ENCODE data around the gene GRIN3A. TPM values are rescaled to one million over a fixed set of nuclear protein-coding genes. Genes with fewer than 3 reads are reported as not detected.

Gene GRIN3A
- total RNA-seq, 1 donor from 2014 or later, result 0.30 TPM

- no peak overlapping the region for H3K4me3 Mint-ChIP-seq (ENCODE audit: unreplicated experiment)
- no peak for DNase-seq (ENCODE audit: extremely low spot score, unreplicated experiment)
- no peaks in the 10 kb centered on the region for H3K9me3 Mint-ChIP-seq (ENCODE audit: unreplicated experiment)
- no peaks in the 10 kb centered on the region for H3K4me1 Mint-ChIP-seq (ENCODE audit: unreplicated experiment)
- no peak for TF ChIP-seq CTCF (IDR thresholded peaks at IDR 0.05)
- H3K27me3 Mint-ChIP-seq (ENCODE audit: unreplicated experiment), result peaks cover 12% of the 10 kb centered on the region
- H3K36me3 Mint-ChIP-seq (ENCODE audit: unreplicated experiment), result no peaks in the 10 kb centered on the region
- no peak overlapping the region for H3K27ac Mint-ChIP-seq (ENCODE audit: unreplicated experiment)
Measured at GRCh38 chr9:101689039-101689438, 49.4 kb downstream of the GRIN3A start.

- no peak overlapping the region for H3K4me3 Mint-ChIP-seq (ENCODE audit: unreplicated experiment)
- H3K27me3 Mint-ChIP-seq (ENCODE audit: unreplicated experiment), result peaks cover 12% of the 10 kb centered on the region
- no peak for TF ChIP-seq CTCF (IDR thresholded peaks at IDR 0.05)
- no peaks in the 10 kb centered on the region for H3K9me3 Mint-ChIP-seq (ENCODE audit: unreplicated experiment)
- DNase-seq (ENCODE audit: extremely low spot score, unreplicated experiment), result no peak
- no peaks in the 10 kb centered on the region for H3K4me1 Mint-ChIP-seq (ENCODE audit: unreplicated experiment)
- H3K36me3 Mint-ChIP-seq (ENCODE audit: unreplicated experiment), result no peaks in the 10 kb centered on the region
- no peak overlapping the region for H3K27ac Mint-ChIP-seq (ENCODE audit: unreplicated experiment)
Measured at GRCh38 chr9:101684665-101685064, 53.8 kb downstream of the GRIN3A start.

DNA sequence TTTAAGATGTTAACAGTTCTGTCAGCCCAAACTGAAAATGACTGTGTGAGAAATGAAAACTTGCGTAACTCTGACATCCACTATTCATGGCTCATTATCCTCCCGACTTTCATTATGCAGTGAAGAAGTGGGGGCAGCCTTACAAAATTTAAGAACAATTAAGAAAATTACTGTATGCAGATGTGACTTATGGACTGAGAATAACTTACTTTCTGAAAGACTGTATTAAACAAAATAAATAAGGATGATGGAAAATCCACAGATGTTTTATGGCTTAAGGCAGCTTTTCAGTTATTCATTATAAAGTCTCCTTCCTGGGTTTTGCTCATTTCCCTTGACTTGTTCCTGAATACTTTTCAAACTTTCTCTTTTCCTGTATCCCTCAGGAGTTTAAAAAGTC is 55.2 kb downstream of the GRIN3A start:
- H3K27ac Mint-ChIP-seq (ENCODE audit: unreplicated experiment), result no peak overlapping the region
- H3K36me3 Mint-ChIP-seq (ENCODE audit: unreplicated experiment), result no peaks in the 10 kb centered on the region
- H3K4me3 Mint-ChIP-seq (ENCODE audit: unreplicated experiment), result no peak overlapping the region
- H3K27me3 Mint-ChIP-seq (ENCODE audit: unreplicated experiment), result peaks cover 16% of the 10 kb centered on the region
- TF ChIP-seq CTCF (IDR thresholded peaks at IDR 0.05), result no peak
- H3K9me3 Mint-ChIP-seq (ENCODE audit: unreplicated experiment), result no peaks in the 10 kb centered on the region
- no peaks in the 10 kb centered on the region for H3K4me1 Mint-ChIP-seq (ENCODE audit: unreplicated experiment)
- DNase-seq (ENCODE audit: extremely low spot score, unreplicated experiment), result no peak

DNA sequence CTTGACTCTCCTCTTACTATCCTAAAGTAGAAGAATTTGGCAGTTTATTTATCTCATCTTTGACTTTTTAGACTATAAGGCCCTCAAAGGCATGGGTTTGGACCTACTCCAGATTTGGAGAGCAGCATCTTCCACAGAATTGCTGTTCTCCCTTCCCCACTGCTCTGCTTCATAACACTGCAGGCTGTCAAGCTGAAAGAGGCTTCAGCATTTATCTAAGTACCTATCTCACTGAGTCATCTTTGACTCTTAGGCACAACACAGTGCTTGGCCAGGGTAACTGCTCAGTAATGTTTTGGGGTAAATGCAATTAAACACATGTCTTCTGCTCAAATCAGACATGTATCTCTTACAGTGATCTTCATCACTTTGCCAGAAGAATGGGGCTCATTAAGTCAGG is 60.6 kb downstream of the GRIN3A start:
- H3K4me1 Mint-ChIP-seq (ENCODE audit: unreplicated experiment), result no peaks in the 10 kb centered on the region
- no peaks in the 10 kb centered on the region for H3K36me3 Mint-ChIP-seq (ENCODE audit: unreplicated experiment)
- no peak for DNase-seq (ENCODE audit: extremely low spot score, unreplicated experiment)
- peaks cover 5% of the 10 kb centered on the region for H3K27me3 Mint-ChIP-seq (ENCODE audit: unreplicated experiment)
- no peak overlapping the region for H3K27ac Mint-ChIP-seq (ENCODE audit: unreplicated experiment)
- no peak overlapping the region for H3K4me3 Mint-ChIP-seq (ENCODE audit: unreplicated experiment)
- TF ChIP-seq CTCF (IDR thresholded peaks at IDR 0.05), result no peak
- H3K9me3 Mint-ChIP-seq (ENCODE audit: unreplicated experiment), result no peaks in the 10 kb centered on the region

DNA sequence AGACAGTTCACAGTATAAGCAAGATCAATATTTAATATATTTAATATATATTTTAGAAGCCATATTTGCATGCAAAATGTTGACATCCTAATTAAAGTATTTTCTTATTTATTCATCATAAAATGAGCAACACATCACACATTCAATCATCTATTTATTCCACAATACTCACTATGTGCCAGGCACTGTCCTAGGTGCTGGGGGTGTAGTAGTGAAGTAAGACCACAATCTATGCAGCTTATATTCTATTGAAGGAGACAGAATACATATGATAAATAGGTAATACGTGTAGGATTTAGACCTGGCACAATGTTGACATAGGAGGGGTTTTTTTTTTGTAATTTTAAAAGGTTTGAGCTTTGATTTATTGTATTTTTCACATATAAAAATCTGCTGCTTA is 63.1 kb downstream of the GRIN3A start:
- no peaks in the 10 kb centered on the region for H3K9me3 Mint-ChIP-seq (ENCODE audit: unreplicated experiment)

More for the DNA sequence above, 63.1 kb downstream of the GRIN3A start:
- no peaks in the 10 kb centered on the region for H3K4me1 Mint-ChIP-seq (ENCODE audit: unreplicated experiment)
- H3K4me3 Mint-ChIP-seq (ENCODE audit: unreplicated experiment), result no peak overlapping the region
- DNase-seq (ENCODE audit: extremely low spot score, unreplicated experiment), result no peak
- no peak overlapping the region for H3K27ac Mint-ChIP-seq (ENCODE audit: unreplicated experiment)
- TF ChIP-seq CTCF (IDR thresholded peaks at IDR 0.05), result no peak
- H3K27me3 Mint-ChIP-seq (ENCODE audit: unreplicated experiment), result peaks cover 5% of the 10 kb centered on the region
- no peaks in the 10 kb centered on the region for H3K36me3 Mint-ChIP-seq (ENCODE audit: unreplicated experiment)
